DMS114 treated with DMSO at 0.1 percent for 48 hours (cell line): ENCODE results near the gene NFU1.

Source experiments
- DNase-seq: peaks from one replicate; lab custom pipeline; 2025; ENCODE audit not compliant: unreplicated experiment; lab: John Stamatoyannopoulos, UW

Gene NFU1

GRCh38 chr2:69353360-69353759 lies 83.9 kb downstream of the NFU1 start:
- DNase-seq = no peak

GRCh38 chr2:69348781-69349180 lies 88.5 kb downstream of the NFU1 start:
- DNase-seq = no peak
